RPMI8226 (cell line): ENCODE data around the gene CTDSP1.

Experiments
- DNase-seq: peaks from one replicate; pipeline ENCODE4 v3.0.0-alpha.2; 2015

The CTDSP1 gene

DNA sequence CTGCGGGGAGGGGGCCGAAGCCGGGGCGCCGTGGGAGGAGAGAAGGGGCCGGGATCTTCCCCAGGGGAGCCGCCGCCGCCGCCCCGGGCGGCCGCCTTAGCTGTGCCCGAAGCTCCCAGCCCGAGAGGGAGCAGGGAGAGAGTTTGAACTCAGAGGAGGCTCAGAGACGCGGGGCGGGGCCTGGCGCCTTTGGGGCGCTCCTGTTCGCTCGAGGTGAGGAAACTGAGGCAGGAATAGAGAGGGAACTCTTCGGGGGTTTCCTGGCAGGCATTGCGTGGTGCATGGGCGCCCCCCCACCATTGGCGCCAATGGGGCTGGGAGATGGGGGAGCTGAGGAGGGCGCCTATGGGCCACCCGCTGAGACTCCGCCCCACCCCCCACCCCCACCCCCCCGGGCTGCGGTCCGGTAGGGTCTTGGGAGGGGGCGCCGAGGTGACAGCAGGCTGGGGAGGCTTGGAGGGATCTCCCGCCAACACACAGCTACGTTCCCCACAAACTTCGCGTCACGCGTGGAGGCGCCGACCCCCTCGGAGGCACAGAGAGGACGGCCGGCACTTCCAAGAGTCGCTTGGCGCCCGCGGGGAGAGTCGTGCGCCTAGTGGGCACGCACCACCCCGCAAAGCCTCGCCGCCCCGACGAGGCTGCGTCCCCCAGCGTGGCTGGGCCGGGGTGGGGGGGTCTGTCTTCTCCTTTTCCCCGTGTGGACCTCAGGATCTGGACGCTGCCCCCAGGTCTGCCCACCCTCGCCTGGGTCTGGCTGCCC is 680 bp downstream of the CTDSP1 start:
- peak; percentile 33 for DNase-seq

DNA sequence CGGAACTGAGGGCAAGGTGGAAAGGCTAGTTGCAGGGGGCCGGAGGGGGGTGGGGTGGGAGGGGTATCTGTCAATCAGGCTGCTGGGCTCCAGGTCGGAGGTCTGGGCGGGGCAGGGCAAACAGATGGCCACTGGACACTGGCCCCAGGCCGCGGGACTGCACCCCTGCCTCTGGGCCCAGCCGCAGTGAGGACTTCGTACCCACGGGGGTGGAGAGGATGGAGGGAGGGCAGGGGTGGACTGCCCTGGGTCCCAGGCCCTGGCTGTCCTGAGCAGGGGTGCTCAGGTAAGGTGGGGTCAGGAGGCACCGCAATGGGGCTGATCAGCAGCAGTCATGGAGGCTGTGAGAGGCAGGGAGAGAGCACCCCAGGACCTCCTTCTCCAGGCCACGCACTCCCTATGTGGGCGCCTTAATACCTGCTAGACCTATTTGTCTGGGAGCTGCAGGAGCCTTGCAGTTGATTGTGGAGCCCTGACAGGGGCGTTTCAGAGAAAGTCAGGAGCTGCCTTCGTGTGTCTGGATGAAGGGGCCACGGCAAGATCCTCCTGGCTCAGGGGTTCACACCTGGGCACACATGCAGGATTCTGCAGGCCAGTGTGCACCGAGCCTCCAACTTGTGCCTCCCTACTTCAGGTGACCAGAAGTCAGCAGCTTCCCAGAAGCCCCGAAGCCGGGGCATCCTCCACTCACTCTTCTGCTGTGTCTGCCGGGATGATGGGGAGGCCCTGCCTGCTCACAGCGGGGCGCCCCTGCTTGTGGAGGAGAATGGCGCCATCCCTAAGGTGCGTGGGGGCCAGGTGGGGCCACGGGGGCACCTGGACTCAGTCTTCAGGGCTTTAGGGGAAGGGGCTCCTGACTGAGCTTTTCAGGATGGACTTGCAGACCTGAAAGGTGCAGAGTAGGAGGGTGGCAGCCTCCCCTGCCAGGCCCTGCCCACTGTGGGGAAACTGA is 1.5 kb downstream of the CTDSP1 start:
- no peak for DNase-seq

DNA sequence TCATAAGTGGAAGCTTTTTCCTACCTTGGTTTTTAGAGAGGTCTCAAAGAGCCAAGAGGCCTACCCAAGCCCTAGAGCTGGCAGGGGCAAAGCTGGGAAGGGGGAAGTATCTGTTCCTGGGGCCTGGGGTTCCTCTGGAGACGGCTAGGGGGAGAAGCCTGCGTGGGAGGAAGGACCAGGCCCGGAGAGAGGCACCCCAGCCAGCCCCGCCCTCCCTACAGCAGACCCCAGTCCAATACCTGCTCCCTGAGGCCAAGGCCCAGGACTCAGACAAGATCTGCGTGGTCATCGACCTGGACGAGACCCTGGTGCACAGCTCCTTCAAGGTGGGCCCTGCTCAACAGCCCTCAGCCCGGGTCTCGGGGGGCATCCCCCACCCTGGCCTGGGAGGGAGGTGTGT is 2.2 kb downstream of the CTDSP1 start:
- no peak for DNase-seq

DNA sequence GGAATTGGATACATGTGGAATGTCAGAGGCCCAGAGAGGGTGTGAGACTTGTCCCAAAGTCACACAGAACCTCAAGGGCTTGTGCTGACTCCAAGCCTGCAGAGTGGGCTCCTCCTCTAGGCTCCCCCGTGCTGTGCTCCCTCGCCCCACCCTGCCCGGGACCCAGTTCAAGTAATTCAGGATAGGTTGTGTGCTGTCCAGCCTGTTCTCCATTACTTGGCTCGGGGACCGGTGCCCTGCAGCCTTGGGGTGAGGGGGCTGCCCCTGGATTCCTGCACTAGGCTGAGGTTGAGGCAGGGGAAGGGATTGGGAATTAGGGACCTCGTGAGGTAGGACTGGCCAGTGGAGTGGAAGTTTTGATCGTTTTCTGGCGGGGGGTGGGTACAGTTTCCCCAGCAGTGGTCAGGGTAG is 2.8 kb downstream of the CTDSP1 start:
- DNase-seq: no peak

DNA sequence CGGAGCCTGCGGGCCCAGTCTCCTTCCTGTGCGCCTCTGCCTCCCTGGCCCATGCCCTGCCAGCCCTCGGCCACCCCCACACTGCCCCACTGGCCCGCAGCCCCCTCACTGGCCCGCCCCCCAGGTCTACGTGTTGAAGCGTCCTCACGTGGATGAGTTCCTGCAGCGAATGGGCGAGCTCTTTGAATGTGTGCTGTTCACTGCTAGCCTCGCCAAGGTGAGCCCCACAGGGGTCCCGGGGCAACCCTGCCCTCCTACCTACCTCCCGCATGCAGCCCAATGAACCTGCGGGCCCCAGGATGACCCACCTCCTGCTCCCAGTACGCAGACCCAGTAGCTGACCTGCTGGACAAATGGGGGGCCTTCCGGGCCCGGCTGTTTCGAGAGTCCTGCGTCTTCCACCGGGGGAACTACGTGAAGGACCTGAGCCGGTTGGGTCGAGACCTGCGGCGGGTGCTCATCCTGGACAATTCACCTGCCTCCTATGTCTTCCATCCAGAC is 3.3 kb downstream of the CTDSP1 start:
- no peak for DNase-seq

DNA sequence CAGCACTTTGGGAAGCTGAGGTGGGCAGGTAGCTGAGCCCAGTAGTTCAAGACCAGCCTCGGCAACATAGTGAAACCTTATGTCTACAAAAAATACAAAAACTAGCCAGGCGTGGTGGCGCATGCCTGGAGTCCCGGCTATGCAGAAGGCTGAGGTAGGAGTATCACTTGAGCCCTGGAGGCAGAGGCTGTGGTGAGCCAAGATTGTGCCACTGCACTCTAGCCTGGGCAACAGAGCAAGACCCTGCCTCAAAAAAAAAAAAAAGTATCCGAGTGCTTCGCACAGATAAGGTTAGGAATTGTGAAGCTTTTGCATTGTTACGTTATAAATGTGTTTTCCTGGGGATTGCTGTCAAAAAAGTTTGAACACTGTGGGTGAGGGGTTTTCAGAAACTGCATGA is 4.1 kb downstream of the CTDSP1 start:
- no peak for DNase-seq

DNA sequence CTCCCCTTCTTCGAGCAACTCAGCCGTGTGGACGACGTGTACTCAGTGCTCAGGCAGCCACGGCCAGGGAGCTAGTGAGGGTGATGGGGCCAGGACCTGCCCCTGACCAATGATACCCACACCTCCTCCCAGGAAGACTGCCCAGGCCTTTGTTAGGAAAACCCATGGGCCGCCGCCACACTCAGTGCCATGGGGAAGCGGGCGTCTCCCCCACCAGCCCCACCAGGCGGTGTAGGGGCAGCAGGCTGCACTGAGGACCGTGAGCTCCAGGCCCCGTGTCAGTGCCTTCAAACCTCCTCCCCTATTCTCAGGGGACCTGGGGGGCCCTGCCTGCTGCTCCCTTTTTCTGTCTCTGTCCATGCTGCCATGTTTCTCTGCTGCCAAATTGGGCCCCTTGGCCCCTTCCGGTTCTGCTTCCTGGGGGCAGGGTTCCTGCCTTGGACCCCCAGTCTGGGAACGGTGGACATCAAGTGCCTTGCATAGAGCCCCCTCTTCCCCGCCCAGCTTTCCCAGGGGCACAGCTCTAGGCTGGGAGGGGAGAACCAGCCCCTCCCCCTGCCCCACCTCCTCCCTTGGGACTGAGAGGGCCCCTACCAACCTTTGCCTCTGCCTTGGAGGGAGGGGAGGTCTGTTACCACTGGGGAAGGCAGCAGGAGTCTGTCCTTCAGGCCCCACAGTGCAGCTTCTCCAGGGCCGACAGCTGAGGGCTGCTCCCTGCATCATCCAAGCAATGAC is 4.8 kb downstream of the CTDSP1 start:
- DNase-seq: no peak

DNA sequence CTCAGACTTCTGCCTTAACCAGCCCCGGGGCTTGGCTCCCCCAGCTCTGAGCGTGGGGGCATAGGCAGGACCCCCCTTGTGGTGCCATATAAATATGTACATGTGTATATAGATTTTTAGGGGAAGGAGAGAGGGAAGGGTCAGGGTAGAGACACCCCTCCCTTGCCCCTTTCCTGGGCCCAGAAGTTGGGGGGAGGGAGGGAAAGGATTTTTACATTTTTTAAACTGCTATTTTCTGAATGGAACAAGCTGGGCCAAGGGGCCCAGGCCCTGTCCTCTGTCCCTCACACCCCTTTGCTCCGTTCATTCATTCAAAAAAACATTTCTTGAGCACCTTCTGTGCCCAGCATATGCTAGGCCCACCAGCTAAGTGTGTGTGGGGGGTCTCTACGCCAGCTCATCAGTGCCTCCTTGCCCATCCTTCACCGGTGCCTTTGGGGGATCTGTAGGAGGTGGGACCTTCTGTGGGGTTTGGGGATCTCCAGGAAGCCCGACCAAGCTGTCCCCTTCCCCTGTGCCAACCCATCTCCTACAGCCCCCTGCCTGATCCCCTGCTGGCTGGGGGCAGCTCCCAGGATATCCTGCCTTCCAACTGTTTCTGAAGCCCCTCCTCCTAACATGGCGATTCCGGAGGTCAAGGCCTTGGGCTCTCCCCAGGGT is 5.5 kb downstream of the CTDSP1 start:
- DNase-seq: no peak

DNA sequence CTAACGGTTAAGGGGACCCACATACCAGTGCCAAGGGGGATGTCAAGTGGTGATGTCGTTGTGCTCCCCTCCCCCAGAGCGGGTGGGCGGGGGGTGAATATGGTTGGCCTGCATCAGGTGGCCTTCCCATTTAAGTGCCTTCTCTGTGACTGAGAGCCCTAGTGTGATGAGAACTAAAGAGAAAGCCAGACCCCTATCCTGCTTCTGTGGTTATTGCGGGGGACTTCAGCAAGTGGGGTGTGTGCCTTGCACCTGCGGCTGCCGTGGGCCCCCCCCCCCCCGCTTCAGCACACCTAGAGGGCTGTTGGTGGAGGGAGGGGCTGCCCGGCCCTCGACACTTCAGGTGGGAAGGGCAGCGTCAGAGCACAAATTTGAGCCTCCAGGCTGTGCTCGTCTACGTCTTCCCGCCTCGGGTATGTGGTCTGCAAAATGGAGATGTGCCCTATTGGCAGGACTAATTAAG is 6.1 kb downstream of the CTDSP1 start:
- DNase-seq: no peak

DNA sequence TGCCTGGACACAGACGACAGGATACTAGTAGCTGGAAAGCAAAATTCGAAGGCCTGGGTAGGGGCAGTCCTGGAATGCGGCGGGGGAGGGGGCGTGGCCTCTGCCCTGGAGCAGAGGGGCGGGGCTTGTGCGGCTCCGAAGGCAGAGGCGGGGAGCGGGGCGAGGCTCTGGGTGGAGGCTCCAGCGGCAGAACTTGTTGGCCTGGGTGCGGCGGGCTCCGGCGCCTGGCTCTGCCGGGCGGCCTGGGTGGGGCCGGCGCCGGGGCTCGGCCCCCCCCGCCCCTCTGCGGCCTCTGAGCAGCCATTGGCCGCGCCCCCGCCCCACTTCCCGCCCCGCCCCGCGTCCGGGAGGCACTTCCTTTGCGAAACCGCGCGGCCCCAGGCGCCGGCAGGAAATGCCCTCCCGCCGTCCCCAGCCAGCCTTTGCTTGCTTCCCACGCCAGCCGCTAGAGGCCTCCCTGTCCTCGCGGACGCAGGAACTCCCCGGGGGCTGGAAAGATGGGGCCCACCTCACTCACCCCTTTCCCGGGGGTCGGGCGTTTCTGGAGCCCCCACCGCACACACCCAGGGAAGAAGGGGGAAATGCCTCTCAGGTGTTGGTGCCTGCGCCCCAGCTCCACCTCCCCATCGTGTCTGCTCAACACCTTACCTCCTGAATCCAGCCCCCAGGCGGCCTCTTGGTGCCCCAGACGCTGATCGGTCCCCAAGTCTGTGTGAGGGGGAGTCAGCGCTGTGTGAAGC is 6.7 kb downstream of the CTDSP1 start:
- DNase-seq: peak; percentile 94

DNA sequence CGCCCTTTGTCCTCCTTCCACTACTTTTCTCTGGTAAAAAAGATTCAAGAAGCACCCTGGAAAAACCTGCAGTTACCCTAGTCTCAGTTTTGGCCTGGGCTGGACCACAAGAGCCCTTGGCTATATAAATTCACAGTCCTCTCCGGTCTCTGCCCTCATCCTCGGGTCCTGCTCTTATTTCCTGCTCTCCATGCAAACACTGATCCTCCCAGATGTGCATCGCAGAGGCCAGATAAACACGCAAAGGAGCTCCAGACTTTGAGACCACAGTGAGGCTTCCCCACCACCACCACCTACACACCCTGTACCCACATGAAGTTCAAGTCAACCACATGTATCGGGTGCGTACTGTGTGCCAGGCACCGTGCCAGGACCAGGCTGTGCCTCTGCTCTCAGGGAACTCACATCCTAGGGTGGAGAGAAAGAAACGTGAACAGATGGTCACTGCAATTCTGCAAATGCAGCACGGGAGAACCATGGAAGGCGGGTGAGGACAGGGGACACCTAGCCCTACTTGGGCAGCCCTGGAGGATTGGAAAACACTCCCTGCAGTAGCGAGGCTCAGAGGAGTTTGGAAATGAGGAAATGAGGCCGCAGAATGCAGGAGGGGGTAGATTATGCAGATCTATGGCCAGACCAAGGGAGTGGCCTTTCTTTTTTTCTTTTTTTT is 7.4 kb downstream of the CTDSP1 start:
- DNase-seq: peak; percentile 88

DNA sequence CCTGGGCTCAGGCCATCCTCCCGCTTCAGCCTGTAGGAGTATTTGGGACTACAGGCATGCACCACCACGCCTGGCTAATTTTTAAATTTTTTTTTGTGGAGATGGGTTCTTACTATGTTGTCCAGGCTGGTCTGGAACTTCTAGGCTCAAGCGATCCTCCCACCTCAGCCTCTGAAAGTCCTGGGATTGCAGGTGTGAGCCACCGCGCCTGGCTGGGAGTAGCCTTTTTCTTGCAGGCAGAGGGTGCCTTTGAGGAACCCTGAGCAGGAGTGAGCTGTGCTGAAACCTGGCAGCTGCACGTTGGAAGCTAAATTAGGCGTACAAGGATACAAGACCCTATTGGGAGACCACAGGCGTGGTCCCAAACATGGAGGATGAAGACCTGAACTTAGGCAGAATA is 8.0 kb downstream of the CTDSP1 start:
- DNase-seq: no peak

DNA sequence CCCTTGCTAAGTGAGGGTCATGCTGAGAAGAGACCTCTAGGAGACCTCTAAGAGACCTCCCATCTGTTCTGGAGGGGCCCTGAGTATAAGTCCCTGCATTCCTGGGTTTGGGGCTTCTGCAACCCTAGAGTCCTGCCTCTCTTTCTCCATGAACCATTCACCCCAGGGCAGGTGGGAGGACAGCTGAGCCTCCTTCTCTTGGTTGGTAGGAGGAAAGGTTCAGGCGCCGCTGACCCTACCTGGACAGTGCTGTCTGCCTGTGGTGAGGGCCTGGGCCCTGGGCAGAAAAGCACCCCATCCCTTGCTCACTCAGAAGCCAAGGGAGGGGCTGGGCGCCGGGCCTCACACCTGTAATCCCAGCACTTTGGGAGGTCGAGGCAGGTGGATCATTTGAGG is 18.7 kb downstream of the CTDSP1 start:
- DNase-seq: no peak

DNA sequence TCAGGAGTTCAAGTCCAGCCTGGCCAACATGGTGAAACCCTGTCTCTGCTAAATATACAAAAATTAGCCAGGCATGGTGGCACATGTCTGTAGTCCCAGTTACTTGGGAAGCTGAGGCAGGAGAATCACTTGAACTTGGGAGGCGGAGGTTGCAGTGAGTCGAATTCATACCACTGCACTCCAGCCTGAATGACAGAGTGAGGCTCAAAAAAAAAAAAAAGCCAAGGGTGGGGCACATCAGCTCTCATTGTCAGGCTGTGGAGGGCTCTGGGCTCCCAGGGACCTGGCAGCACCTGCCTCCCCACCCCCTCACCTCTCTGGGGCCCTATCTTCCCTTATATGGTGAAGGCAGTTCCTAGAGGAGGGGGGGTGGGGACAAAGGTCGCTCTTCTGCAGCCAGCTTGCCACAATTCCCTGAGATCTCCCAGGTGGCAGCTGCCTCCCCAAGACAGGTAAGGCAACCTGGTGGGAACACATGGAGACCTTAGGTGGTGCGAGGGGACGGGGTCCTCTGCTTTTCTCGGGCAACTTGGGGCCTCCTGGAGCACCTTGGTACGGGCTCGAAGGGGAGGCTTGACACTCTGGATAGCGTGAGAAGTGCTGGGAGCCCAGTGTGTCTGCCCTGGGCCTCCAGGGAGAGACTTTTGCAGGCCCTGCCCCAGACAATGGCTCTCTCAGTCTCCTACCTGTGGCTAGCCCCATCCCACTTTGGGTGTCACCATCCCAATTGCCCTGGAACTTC is 19.2 kb downstream of the CTDSP1 start, which contains the start of gene VIL1:
Gene VIL1 (plus strand): TSS at position 407 of the 742 bp plus-strand sequence. CDS start 4,656 bp downstream, outside the sequence.
- no peak for DNase-seq

DNA sequence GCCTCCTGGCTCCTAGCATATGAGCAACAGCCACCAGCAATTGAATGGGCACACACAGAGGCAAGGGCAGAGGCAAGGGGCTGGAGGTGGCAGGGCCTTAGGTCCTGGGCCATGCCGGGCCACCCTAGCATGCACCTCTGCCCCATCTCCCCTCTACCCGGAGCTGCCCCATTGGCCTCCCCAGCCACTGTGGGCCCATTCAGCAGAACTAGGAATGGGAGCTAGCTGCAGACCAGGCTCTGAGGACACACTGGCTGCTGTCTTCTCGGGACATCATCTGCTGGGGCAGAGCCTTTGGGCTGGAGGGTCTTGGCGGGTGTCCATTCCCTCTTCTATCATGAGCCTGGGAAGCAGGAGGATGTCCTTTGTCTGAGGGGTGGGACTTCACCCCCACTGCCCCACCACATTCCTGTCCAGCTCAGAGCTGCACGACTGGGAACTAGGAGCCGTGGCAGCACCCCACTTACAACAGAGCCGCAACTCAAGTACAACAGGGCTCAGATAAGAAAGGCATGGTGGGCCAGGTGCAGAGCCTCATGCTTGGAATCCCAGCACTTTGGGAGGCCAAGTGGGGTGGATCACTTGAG is 20.1 kb downstream of the CTDSP1 start:
- DNase-seq: no peak

DNA sequence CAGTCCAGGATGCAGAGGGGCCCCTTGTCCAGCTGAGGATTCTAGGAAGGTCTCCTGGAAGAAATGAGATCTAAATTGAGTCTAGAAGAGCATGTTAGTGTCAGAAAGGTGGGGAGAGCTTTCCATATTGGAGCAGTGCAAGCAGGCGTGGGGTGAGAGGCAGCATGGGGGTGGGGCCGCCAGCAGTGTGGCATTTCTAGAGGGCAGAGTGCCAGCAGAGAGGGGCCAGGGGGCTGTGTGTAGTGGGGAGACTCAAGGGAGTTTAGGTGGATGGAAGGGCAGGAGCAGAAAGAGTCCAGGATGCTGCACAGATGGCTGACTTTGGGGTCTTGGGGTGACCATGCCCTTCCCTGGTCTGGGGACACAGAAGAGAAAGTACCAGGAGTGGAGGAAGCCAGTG is 21.4 kb downstream of the CTDSP1 start:
- no peak for DNase-seq

DNA sequence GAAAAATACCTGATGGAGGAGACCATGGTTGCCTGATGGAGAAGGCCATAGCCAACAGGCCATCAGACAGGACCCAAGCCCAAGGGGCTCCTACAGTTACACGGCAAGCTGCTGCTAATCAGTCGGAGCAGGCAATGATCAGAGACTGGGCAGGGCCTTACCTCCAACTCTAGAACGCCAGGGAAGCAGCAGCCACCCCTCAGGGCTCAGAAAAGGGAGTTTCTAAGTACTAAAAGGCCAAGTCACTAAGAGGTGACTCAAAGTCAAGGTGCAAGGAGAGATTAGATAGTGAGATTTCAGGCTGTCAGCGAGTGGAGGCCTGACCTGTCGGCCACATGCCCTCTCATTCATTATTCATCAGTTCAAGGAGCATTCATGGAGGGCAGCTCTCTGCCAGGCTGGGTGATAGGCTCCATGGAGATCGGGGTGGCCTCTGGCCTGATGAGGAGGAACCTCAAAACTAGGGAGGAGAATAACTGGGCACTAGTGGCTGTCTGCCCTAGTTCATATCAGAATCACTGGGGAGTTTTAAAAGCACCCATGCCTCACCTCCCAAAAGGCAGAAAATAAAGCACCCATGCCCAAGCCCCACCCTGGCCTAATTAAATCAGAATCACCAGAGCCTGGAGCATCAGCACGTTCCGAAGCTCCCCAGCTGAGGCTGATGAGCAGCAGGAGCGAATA is 22.9 kb downstream of the CTDSP1 start:
- no peak for DNase-seq

DNA sequence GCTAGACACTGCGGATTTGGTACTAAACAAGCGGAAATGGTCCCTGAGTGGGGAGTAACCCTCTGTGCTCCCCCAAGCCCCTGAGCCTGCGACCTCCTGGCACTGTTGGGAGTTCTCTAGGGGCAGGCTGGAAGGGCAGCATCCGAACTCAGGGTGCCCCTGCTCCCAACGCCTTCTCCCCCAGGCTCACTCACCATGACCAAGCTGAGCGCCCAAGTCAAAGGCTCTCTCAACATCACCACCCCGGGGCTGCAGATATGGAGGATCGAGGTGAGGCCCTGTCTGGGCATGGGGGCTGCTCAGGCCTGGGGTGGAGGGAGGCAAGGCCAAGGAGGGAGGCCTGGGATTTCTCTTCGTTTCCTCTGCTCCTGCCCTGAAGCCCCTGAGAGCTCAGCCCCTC is 23.9 kb downstream of the CTDSP1 start:
- DNase-seq: no peak

DNA sequence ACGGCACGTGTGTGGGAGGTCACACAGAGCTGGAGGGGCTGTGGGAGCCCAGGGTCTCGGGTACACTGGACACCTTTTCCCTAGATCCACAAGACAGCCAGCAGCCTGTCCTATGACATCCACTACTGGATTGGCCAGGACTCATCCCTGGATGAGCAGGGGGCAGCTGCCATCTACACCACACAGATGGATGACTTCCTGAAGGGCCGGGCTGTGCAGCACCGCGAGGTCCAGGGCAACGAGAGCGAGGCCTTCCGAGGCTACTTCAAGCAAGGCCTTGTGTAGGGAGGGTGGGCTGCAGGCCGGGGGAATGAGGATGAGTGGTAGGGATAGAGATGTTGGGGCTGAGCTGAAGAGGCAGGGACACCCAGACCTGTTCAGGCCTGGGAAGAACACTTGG is 25.9 kb downstream of the CTDSP1 start:
- no peak for DNase-seq
